GM19193 (cell line): ENCODE measurements around the gene ARID3B.

ENCODE experiments used
- POLR2A ChIP-seq: IDR thresholded peaks from 4 replicates; pipeline ENCODE4 v1.6.1; 2011; ENCODE audit not compliant: insufficient read depth, insufficient read length; ENCODE audit errors: extremely low read depth

ARID3B gene

DNA sequence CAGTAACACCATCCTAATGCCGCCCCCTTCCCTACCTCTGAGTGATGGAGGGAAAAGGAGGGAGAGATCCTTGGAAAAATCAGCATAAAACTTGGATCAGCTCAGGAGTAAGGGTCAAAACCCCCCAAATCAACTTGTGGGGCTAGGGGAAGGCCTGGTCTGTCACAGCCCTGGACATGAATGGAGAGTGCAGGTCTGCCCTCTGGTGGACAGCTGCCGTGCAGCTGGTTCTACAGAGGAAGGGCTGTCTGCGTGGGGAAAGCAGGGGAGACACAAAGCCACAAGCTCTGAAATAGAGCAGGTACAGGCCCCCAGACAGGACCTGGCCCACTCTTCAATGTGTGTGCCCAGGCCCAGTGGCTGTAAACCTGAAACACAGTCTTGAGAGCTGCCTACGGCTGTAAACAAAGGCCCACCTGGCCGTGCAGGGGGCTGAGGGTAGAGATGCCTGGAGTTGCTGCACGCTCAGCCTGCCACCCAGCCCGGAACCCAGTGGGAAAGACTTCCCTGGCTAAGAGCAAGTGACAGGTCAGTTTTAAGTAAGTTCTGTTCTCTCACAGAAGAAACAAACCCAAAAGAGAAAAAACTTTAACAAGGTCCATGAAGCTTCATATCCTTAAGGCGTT lies 91.0 kb downstream of the ARID3B start:
- TF ChIP-seq POLR2A = no peak

DNA sequence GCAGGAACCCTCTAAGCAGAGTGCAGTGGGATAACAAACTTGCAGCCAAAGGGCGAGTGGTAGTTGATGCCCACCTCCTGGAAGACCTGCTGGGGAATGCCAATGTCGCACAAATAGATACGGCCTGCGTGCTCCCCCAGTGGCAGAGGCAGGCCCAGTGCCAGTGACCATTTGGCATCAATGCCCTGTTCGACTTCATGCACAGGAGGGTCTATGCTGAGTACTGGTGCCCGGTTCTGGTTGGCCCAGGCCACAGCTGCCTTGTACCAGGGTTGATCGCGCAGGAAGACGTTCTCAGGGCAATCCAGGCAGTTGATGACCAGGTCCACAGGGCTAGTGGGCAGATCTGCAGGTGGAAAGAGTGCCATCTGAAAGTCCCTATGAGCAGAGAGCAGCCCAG lies 91.6 kb downstream of the ARID3B start:
- TF ChIP-seq POLR2A = no peak

DNA sequence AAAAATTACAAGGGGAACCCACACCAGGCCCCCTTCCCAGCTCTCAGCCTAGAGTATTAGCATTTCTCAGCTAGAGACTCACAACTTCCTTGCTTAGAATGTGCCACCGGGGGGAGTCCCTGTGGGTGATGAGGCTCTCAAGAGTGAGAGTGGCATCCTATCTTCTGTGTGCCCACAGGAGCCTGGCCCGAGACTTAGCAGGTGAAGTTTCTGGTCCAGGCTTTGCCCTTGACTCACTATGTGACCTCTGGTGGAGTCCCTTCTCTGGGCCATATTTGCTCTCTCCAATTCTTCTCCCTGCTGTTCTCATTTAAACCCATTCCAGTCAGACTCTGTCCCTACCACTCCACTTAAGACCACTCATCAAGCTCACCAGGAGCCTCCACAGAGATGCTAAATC lies 92.8 kb downstream of the ARID3B start:
- TF ChIP-seq POLR2A = no peak

DNA sequence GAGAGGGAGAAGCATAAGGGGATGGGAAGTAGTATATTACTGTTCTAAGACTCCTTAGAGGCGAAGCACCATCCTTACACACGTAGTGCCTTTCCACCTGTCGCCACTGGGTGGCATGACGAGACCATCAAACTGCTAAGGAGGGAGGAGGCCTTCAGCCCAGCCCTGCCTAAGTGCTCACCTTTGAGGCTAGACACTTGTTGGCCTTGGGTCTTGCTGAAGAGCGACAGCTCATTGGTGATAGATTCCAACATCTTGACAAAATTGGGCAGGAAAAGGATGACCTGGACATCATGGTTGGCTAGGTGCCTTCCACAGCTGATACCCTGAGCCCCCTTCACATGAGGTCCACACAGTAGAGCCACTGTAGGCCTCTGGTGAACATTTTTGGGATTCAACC lies 94.2 kb downstream of the ARID3B start:
- TF ChIP-seq POLR2A = no peak

DNA sequence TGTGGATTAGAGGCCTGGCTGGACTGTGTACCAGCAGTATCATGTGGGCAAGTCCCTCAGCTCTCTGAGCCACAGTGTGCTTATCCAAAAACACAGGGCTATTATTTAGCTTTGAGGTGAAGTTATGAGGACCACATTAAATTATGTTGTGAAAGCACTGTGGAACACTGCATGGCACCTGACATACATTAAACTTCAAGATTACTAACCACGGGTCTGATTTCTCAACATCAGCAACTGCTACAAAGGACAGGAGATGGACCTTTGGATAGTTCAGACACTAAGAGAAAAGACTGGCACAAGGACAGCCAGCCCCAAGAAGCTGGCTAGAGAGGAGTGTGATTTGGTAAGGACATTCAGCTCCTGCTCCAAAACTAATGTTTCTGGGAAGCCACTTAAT lies 96.0 kb downstream of the ARID3B start:
- TF ChIP-seq POLR2A = no peak

DNA sequence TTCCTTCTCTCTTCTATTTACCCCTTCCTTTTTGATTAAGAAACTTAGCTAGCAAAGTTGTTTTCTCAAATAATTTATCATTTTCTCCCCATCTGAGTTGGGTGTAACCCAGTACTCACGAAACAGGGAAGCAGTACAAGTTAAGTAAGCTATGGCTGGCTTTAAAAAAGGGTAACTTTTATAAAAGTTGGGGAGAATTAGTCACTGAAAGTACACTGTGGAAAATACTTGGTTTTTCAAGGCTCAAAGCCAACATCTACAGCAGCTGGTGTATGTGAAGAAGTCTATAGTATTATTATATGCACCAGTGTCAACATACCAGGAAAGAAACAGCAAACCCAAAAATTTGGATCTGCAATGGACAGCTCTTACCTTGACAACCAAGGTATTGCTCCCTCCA lies 100.1 kb downstream of the ARID3B start:
- TF ChIP-seq POLR2A = no peak

DNA sequence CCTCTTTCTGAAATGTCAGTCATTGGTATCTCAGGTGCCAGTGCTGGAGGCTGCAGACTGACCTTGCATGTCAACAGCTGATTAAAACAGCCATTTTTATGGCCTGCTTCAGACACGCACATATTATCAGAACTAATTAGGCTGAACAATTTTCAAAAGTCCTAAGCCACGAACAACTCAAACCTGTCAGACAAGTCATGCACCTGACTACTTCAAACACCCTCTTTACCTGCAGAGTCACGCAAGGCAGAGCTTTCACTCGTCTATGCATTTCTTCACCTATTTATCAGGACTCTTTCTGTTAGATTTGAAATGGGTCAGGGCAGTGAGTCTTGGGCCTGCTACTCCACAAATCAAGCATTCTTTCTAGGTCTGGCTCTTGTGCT lies 101.3 kb downstream of the ARID3B start:
- TF ChIP-seq POLR2A = no peak

DNA sequence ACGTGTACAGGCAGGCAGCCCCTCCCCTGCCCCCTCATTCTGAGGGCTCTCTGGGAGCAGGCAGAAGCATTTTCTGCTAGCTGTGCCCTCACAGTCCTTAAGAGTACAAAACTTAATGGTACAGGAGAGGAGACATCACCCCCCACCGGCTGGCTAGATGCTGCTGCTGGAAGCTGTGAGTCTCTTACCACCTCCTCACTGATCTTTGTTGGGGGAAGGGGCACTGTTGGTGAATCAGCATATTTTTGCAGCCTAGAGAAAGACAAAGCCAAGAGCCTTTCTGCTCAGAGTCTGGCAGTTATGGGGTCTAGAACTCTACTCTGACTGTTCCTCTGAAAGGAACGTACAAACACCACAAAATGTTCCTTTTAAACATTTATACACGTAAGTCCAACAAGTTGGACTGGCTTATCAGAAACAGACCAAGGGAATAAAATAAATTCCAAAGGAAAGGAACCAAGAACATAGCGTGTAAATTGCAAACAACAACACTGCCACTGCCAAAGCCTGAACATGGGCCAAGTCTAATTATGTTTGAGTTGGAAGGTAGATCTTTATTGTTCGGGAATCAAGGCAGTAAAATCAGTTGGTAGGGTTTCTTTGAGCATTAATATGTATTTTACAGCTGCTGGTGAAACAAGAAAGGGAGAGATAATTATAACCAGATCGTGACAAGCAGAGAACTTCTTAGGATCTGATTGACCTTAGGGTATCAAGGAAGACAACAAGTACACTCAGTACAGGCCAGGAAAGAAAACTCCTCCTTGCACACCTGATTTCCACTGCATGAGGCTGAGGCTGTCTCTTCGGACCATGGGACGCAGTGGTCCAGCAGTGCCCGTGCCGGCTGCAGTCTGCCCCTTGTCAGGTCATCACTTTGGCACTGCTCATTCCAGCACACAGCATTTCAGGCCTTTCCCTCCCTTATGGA lies 102.0 kb downstream of the ARID3B start:
- TF ChIP-seq POLR2A = no peak

DNA sequence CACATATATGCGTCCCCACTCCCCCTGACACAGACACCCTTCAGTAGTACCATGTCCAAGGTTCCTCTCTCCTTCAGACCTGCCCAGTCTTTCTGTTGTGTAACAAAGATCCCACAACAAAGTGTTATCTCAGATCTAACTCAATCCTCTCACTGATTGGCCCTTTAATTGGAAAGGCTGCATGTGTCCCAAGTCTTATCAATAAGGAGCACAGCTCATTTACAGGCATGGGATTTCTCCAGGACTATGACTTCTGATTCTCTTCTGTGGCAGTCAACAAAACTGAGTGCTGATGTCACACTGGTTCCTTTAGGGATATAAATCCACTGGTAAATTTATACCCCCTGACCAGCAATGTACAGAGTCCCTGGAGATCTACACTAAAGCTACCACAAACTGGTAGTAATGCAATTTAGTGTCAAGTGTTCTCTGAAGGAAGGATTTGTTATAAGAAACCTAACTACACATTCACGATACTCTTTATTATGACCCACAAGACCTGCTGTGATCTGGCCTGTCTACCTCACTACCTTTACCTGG lies 102.7 kb downstream of the ARID3B start:
- no peak for TF ChIP-seq POLR2A

DNA sequence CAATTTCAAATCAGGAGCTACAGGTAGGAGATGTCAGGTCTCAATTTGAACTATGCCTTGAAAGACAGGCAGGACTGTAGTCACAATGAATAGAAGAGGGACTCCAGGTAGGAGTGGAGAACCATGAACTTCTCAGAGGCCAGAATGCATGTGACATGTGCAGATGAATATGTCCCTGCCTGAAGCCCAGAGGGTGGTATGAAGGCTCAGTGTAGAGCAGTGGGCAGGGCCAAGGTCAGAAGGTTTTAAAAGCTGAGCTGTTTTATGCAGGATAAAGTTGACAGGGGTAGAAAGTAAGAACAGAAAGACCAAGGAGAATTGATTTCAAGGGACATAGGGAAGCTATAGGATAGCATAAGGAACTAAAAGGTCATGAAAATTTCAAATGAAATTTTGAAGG lies 105.5 kb downstream of the ARID3B start:
- no peak for TF ChIP-seq POLR2A
